Esophagus squamous epithelium (tissue), 4 donors: Measurements from ENCODE around the gene PRKCD.

ENCODE experiments used
- CTCF ChIP-seq, 6 experiments: fragments of 450-650 bp in 4 of 6; fragments of 200-600 bp in 2 of 6; sonication (generic) in 2 of 6; IDR thresholded peaks; one replicate each; pipeline ENCODE4 v1.5.1; 2016 to 2019; ENCODE audit warnings: antibody characterized with exemption in 6 of 6, mild to moderate bottlenecking in 4 of 6, moderate library complexity in 4 of 6
- POLR2A ChIP-seq, 4 donors: fragments of 450-650 bp; IDR thresholded peaks; one replicate each; pipeline ENCODE4 v1.6.1; 2017; ENCODE audit warnings: antibody characterized with exemption in 4 of 4, mild to moderate bottlenecking in 4 of 4, moderate library complexity in 3 of 4

DNA sequence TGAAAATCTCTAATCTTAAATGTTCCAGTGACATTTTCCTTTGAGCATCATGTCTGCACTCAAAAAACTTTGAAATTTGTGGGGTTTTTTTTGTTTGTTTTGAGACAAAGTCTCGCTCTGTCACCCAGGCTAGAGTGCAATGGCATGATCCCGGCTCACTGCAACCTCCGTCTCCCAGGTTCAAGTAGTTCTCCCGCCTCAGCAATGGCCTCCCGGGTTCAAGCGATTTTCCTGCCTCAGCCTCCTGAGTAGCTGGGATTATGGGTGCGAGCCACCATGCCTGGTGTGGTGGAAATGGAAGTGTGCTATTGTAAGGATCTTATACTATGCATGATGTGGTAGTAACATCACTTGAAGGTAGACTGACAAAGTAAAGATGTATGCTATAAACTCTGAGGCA is 52.3 kb downstream of the PRKCD start:
- no peak for TF ChIP-seq CTCF (IDR thresholded peaks at IDR 0.05)
- no peak for TF ChIP-seq POLR2A (IDR thresholded peaks at IDR 0.05)
